ENCODE data around the gene ANK2.

GRCh38 chr4:113325876-113326615 lies 276.6 kb downstream of the ANK2 start:
- TF ChIP-seq, protein P1, sequence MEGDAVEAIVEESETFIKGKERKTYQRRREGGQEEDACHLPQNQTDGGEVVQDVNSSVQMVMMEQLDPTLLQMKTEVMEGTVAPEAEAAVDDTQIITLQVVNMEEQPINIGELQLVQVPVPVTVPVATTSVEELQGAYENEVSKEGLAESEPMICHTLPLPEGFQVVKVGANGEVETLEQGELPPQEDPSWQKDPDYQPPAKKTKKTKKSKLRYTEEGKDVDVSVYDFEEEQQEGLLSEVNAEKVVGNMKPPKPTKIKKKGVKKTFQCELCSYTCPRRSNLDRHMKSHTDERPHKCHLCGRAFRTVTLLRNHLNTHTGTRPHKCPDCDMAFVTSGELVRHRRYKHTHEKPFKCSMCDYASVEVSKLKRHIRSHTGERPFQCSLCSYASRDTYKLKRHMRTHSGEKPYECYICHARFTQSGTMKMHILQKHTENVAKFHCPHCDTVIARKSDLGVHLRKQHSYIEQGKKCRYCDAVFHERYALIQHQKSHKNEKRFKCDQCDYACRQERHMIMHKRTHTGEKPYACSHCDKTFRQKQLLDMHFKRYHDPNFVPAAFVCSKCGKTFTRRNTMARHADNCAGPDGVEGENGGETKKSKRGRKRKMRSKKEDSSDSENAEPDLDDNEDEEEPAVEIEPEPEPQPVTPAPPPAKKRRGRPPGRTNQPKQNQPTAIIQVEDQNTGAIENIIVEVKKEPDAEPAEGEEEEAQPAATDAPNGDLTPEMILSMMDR (IDR thresholded peaks at IDR 0.05) = no peak
- TF ChIP-seq POLR2A (IDR thresholded peaks at IDR 0.05) (no peak), POLR2AphosphoS5 (IDR thresholded peaks at IDR 0.05) (no peak), EP300 (IDR thresholded peaks at IDR 0.05; ENCODE audit: low read depth) (no peak)
